Tongue (tissue), 2 donors: Measurements from ENCODE around the gene SLC5A1. TPM values are rescaled to one million over a fixed set of nuclear protein-coding genes. Genes with fewer than 3 reads are reported as not detected.

ENCODE experiments used
- DNase-seq: peaks from one replicate; pipeline ENCODE4 v3.0.0-alpha.2; 2015
- total RNA-seq: library from RNA; depleted of rRNA; stranded (reverse); fragments of >200 nt; gene quantifications from one replicate; pipeline ENCODE4 v1.2.3, GENCODE V29; 2014

SLC5A1 gene
- total RNA-seq: 2.4 TPM

- DNase-seq: no peak
These were observed at the start of gene SLC5A1 for GRCh38 chr22:32042924-32043323. SLC5A1 (plus strand) TSS chr22:32043261; CDS start chr22:32043282, 21 bp downstream.

- DNase-seq: no peak
These were observed 48.0 kb upstream of the SLC5A1 start for GRCh38 chr22:31995046-31995445.

GRCh38 chr22:31995807-31996206 is 47.3 kb upstream of the SLC5A1 start:
- DNase-seq: no peak

- no peak for DNase-seq
These were observed 44.2 kb upstream of the SLC5A1 start for GRCh38 chr22:31998784-31999385.

- DNase-seq: no peak
These were observed 42.9 kb upstream of the SLC5A1 start for GRCh38 chr22:32000181-32000580.

- no peak for DNase-seq
These were observed 37.6 kb upstream of the SLC5A1 start for GRCh38 chr22:32005453-32005852.

GRCh38 chr22:32013200-32013599 is 29.9 kb upstream of the SLC5A1 start:
- DNase-seq: no peak

- DNase-seq: no peak
These were observed 27.0 kb upstream of the SLC5A1 start for GRCh38 chr22:32016081-32016480.

- no peak for DNase-seq
These were observed 25.0 kb upstream of the SLC5A1 start for GRCh38 chr22:32018056-32018455.

- no peak for DNase-seq
These were observed 22.9 kb upstream of the SLC5A1 start for GRCh38 chr22:32020117-32020516.

GRCh38 chr22:32021716-32022115 is 21.3 kb upstream of the SLC5A1 start:
- DNase-seq: no peak

- no peak for DNase-seq
These were observed 19.7 kb upstream of the SLC5A1 start for GRCh38 chr22:32023251-32023827.

- no peak for DNase-seq
These were observed 18.3 kb upstream of the SLC5A1 start for GRCh38 chr22:32024796-32025195.

- DNase-seq: no peak
These were observed 12.4 kb upstream of the SLC5A1 start for GRCh38 chr22:32030518-32031247.

GRCh38 chr22:32031466-32031865 is 11.6 kb upstream of the SLC5A1 start:
- no peak for DNase-seq

GRCh38 chr22:32034275-32034674 is 8.8 kb upstream of the SLC5A1 start:
- no peak for DNase-seq

GRCh38 chr22:32037236-32037635 is 5.8 kb upstream of the SLC5A1 start:
- no peak for DNase-seq

- no peak for DNase-seq
These were observed 2.6 kb upstream of the SLC5A1 start for GRCh38 chr22:32040324-32040904.

- DNase-seq: no peak
These were observed 330 bp downstream of the SLC5A1 start for GRCh38 chr22:32043391-32043790.

- DNase-seq: no peak
These were observed 1.4 kb downstream of the SLC5A1 start for GRCh38 chr22:32044477-32044876.

GRCh38 chr22:32044913-32045312 is 1.9 kb downstream of the SLC5A1 start:
- no peak for DNase-seq

GRCh38 chr22:32048069-32048468 is 5.0 kb downstream of the SLC5A1 start:
- no peak for DNase-seq
